NCI-H774 (cell line): ENCODE results near the gene GPR156.
"Not testable (repeated sequence)": the region's sequence is repeated elsewhere in the genome, so short reads cannot be mapped to it uniquely, and the experiment has no call there.

Source experiments
- DNase-seq: peaks from one replicate; lab custom pipeline; 2025; lab: John Stamatoyannopoulos, UW

The GPR156 gene

DNA sequence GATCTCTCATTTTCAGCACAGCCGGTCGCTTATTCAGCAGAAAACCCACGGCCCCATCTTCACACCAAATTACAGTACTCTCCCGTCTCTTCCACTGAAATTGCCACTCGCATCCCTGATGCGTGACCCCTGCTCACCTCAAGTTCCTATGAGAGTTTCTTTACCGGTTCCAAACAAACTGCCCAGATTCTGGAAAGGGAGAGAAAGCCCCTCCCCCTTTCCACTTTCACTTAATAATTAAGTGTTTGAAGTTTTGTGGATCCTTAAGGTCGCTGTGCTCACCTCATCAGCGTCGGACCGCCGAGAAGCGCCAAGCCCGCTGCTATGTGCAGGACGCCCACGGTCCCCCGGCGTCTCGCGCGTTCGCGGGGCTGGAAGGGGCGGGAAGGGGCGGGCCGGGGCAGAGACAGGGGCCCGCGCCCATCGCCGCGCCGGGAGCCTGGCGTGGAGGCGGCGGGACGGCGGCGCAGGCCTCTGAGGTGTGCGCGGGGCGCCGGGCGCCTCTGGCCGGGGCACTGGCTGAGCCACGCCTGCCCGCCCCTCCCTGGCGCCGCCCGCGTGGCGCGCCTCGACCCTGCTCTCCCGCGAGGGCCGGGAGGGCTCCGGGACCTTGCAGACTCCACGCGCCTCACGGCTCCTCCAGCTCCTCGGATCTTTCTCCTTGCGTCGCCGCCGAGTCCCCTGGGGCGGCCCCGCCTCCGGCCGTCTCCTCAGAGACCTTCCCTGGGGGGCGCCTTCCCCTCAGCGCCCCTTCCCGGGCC lies at the start of gene GPR156:
Gene GPR156 (minus strand): TSS at position 476 of the 761 bp plus-strand sequence. CDS start 41,124 bp downstream, outside the sequence.
- no peak for DNase-seq

DNA sequence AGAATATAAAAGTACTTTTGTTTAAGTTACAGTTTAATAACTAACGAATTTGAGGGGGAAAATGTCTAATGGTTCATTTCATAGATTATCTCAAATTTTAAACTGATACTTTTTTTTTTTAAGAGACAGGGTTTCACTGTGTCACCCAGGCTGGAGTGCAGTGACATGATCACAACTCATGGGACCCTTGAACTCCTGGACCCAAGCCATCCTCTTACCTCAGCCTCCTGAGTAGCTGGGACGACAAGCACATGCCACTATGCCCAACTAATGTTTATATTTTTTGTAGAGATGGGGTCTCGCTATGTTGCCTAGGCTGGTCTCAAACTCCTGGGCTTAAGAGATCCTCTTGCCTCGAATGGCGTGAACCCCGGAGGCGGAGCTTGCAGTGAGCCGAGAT lies 47.6 kb upstream of the GPR156 start:
- no peak for DNase-seq

DNA sequence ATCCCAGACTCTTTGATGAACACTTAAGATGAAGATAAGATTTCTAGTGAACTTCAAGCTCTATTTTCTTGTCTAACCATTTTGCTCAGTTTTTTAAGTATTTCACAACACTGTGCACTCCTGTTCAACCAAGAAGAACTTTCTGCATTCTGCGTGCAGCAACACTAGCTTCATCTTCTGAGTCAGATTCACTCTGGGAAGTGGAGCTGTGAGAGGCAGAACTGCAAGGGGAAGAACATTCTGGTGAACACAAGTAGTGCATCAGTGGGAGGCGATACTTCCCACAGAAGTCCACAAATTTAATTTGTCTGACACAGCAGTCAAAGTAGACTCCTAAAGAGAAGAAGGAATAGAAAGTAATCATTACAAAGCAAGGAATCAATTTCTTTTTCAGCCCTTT lies 46.1 kb upstream of the GPR156 start:
- DNase-seq: no peak

DNA sequence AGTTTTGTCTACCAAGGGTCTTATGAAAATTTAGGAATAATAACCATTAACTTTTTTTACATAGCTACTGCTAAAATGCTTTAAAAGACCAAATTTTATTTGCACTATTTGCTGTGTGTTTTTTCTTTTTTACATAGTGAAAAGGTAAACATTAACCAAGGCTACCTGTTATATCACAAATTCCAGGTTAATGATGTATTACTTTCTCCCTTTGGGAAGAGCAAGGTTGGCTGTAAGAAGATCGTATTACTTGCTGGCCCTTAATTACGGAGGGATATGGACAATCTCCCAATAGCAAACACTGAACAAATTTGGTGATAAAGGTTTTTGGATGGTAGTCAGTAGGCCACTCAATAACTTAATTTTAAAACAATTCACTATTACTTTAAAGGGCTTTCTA lies 41.8 kb upstream of the GPR156 start:
- no peak for DNase-seq

DNA sequence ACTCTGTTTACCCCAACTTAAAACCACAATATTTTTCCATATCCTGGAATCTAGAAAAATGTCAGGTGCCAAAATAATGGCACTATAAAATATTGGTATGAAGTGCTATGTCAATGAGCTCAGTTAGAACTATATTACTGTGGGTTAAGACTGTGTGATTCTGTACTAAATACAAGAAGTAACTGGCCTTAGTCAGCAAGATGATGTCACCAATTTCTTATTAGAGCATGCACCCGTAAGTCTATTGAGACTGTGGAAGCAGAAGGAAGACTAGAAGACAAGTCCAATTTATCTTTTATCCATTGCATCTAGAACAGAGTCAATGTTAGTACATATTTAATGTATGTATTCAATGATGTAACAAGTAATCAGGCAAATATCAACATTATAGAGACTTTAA lies 39.2 kb upstream of the GPR156 start:
- DNase-seq: no peak

DNA sequence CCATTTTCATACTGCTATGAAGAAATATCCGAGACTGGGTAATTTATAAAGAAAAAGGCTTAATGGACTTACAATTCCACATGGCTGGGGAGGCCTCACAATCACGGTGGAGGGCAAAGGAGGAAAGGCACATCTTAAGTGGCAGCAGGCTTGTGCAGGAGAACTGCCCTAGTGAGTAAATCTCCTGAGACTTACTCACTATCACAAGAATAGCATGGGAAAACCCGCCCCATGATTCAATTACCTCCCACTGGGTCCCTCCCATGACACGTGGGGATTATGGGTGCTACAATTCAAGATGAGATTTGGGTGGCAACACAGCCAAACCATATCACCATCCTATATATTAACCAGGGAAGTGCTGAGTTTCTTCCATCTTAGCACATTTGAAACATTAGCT lies 38.7 kb upstream of the GPR156 start:
- not testable (repeated sequence) for DNase-seq

DNA sequence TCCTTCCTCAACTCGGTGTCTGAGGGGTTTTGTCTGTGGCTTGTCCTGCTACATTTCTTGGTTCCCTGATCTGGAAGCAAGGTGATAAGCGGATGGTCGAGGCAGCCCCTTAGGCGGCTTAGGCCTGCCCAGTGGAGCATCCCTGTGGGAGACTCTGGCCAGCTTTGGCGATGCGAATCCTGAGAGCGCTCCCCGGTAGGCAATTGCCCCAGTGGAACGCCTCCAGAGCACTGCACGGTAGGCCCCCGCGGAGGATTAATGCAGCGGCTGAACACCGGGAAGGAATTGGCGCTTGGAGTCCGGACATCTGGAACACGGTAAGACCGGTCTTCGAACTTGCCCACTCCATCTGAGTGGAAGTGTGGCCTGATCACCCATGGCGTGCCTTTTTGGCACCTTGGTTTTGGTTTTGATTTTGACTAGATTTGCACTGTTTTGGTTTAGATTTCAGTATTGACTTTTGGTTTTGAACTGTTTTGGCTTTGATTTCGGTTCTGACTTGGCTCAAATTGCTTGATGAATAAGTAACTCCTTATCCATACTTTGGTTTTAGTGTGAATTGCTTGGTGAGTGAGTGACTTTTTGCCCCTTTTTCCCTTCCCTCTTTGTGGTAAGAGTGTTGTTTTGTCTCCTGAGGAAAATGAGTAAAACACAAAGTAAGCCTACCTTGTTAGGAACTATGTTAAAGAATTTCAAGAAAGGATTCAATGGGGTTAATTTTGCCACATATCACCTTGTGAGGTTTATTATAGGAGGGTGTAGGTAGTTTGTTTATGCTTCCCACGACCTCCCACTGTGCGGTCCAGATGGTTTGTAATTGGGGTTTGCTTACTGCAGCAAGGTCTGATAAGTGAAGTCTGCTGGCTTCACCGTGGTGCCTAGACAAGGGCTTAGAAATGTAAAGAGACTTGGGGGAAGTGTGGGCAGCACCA lies 27.1 kb upstream of the GPR156 start:
- no peak for DNase-seq

DNA sequence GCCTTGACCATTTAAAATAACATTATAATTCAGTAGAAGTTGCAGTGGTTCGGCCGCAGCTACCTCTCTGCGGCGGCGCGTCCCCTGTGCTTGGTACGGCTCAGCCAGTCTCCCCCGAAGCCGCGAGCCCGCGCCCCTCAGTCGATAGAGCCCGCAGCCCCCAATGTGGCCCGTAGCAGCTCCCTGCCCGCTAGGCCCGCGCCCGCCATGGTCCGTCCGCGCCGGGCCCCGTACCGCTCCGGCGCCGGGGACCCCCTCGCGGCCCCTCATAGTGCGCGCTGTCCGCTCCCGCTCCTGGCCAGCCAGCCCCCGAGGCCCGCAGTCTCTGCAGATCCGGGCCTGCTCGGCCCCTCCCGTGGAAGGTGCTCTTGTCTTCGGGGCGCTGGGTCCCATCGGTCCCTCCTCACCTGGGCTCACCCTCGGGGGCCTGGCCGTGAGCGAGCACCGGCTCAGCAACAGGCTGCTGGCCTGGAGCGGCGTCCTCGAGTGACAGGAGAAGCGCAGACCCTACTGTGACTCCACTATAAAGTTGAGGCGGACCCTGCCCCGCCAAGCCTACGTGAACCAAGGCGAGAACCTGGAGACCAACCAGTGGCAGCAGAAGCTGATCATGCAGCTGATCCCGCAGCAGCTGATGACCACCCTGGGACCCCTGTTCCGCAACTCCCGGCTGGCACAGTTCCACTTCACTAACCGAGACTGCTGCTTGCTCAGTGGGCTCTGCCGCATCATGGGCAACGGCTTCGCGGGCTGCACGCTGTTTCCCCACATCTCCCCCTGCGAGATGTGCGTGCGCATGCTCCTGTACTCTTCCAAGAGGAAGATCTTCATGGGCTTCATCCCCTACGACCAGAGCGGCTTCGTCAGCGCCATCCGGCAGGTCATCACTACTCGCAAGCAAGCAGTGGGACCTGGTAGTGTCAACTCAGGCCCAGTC lies 21.8 kb upstream of the GPR156 start:
- DNase-seq: no peak

DNA sequence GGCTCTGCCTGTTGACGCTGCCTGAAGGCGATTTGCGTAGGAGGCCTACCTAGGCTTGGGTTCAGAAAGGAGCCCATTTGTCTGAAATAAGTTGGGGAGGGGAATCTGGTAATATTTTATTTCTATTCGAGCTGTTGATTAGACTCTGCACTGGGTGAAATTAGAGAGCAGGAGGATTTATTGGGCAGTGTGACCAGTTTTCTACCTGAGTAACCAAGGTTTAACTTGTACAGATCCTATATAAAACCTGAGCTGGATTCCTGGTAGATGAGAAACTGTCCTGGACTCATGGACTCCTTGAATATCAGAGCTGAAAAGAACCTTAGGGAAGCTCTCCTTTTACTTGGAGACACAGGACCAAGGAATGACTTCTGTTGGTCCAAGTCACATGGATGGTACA lies 19.6 kb upstream of the GPR156 start:
- DNase-seq: no peak

DNA sequence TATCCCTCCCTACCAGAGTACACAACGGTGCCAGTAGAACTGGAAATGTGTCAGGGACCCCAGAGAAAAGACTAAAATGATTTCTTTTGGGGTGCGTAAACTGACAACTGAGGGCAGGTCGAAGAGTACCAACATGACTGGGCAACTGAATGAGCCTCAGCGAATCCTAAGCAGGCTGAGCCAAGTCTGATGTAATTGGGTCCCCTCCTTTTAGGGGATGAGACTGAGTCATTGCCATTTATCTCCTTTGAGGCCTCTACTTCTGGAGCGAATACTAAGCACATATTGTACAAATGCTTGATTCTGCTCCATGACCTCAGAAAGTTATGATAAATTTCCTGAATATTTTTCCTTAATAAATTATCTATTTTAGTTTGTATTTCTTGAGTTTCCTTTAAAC lies 17.3 kb upstream of the GPR156 start:
- DNase-seq: no peak

DNA sequence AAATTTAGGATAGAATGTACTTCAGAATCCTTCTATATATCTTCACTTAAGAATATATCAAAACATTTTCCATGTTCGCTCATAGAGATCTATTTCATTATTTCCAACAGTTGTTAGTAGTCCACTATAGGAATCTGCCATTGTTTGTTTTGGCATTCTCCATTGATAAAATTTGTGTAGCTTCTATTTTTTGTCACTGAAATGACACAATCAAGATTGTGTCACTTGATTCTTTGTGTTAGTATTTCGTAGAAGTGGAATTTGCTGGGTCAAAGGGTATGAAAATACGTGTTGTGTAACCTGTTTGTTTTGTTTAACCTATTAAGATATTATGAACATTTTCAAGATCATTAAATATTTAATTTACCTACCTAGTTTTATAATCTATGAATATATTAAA lies 15.9 kb upstream of the GPR156 start:
- DNase-seq: no peak

DNA sequence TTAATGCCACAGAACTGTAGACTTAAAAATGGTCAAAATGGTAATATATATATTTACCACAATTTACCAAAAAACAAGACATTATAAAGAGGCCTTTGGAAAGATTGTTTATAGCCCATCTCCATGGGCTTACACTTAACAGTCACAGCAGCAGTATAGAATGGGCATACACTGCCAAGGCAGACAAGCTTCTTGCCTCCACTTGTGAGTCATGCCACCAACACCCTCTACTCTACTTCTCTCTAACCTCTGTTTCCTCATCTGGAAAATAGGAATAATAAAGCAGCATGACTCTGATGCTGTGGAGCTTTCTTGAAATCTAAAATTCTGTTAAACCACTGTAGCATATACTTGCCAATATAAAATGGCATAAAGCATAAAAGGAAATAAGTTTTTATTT lies 14.4 kb upstream of the GPR156 start:
- DNase-seq: no peak

DNA sequence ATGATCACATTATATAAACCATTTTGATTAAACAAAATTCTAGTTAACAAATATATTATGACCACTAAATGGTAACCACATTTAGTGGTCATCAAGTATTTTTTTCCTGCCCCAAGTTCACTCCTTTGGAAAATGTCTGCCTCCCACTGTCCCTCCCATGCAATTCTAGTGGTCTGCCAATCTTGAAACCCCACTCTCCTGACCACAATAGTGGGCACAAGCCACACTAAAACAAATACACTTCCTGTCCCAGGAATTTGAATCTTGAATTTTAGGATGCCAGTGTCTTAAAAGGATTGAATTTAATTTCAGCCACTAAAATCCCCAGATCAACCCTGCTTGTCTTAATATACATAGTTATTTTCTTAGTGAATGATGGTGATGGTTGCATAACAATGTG lies 14.0 kb upstream of the GPR156 start:
- DNase-seq: no peak

DNA sequence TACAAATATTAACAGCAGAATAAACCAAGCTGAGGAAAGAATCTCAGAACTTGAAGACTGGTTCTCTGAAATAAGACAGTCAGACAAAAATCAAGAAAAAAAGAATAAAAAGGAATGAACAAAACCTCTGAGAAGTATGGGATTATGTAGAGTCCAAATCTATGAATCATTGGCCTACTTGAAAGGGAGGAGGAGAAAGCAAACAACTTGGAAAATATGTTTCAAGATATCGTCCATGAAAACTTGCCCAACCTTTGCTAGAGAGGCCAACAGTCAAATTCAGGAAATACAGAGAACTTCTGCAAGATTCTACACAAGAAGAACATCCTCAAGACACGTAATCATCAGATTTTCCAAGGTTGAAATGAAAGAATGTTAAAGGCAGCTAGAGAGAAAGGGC lies 6.5 kb upstream of the GPR156 start:
- DNase-seq: not testable (repeated sequence)

DNA sequence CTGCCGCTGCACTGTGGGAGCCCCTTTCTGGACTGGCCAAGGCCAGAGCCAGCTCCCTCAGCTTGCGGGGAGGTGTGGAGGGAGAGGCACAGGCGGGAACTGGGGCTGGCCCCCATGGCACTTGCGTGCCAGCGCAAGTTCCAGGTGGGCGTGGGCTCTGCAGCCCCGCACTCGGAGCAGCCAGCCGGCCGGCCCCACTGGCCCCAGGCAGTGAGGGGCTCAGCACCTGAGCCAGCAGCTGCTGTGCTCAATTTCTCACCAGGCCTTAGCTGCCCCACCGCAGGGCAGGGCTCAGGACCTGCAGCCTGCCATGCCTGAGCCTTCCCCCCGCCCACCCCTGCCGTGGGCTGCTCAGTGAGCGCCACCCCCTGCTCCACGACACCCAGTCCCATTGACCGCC lies 4.6 kb upstream of the GPR156 start:
- DNase-seq: no peak

DNA sequence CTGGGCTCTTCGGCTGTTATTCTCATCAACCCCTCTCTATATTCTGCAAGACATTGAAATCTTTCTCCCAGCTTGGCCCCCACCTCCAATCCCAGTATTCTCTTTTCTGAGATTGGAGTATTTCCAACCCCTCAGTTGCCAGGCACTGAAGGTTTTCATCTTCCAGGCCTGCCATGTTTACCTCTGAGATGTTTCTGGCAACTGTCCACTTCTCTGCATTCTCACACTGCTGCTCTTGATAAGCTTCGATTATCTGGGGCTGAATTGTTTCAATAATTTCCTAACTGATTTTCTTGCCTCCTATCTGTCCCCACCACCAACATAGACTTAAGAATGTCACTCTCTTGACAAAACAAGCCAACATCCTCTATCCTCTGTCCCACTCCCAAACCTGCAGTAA lies 1.4 kb upstream of the GPR156 start:
- no peak for DNase-seq

DNA sequence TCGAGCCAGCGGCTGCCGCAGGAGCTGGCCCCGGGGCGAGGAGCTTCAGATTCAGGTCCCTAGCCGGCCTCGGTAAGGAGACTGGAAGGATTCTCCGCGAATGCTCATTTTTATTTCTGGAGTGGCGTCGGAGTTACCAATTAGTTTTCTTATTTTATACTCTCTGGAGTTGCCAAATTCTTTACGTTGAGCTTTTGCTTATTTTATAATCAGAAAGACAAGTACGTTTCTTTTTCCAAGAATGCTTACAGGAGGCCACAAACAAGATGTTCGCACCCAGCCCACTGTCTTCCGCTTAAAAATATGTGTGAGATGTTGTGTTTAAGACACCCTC lies 453 bp upstream of the GPR156 start:
- DNase-seq: no peak

DNA sequence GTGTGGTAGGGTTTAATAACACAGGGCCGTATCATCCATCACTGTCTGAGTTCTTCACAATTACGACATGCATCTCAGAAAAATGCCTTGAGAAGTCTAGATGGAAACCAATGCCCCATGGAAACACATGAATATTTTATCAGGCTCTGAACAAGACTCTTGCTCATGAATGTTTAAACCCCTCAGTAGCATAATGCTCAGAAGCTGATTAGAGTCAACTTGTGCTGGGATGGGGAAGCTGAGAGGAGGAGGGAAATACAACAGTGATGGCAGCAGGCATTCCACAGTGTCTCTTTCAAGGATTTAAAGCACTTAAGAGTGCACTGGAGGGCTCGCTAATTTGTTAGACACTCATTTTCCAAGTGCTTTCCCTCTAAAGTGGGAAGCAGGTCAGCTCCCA lies 3.8 kb downstream of the GPR156 start:
- no peak for DNase-seq

DNA sequence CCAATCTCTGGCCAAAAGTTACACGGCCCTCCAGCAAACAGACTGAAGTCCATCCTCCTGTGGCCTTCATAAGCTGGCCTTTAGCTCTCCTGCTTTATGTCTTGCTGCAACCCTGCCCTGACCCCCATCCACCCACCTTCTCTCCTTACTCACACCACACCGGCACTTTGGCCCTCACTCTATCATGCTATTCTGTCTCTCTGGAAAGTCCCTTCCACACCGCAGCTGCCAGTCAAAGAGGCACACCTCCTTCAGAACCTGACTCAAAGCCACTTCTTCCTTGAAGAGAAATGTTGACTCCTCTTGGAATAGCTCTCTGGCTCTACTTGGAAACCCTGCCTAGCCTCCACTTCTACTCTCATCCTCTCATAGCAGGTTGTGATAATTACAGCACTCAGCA lies 4.5 kb downstream of the GPR156 start:
- no peak for DNase-seq

DNA sequence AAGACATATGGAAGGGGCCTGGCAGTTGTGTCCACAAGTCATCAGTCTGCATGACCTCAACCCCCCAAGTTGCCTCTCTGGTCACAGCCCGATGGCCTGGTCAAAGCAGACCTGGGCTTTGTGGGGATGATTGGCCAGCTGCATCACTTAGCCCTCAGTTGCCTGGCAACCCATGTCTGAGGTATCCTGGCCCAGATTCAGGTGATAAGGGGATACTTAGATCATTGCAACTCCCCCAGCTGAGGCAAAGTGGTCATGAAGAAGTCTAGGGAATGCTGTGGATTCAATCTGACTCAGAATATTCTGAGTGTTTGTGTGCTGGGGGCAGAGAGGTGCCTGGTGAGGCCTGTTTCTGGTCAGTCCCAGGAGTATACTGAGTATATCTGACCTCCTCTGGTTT lies 5.0 kb downstream of the GPR156 start:
- DNase-seq: no peak

DNA sequence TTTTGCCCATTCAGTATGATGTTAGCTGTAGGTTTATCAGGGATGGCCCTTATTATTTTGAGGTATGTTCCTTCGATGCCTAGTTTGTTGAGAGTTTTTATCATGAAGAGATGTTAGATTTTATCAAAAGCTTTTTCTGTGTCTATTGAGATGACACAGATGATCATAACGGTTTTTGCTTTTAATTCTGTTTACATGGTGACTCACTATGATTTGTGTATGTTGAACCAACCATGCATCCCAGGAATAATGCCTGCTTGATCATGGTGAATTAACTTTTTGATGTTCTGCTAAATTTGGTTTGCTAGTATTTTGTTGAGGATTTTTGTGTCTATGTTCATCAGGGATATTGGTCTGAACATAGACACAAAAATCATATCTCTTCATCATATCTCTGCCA lies 8.3 kb downstream of the GPR156 start:
- no peak for DNase-seq

DNA sequence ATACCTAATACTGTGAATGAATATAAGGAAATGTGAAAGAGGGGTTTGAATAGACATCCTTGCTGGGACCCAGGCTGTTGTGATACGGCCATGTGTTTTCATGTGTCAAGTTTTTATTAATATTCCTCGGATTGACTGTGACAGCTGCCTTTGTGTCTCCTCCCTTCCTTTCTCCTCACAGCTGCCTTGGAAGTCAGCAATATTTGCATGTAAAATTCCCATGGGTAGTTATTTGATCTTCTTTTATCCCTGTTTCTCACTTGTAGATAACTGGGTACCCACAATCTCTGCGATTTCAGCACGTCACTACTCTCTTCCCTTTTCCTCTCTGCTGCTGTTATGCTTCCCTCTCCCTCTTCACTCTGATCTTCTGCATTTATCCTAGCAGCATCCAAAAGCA lies 9.4 kb downstream of the GPR156 start:
- no peak for DNase-seq
